Endothelial cell (in vitro differentiated cells): Measurements from ENCODE around the gene RNF144A. TPM values are rescaled to one million over a fixed set of nuclear protein-coding genes. Genes with fewer than 3 reads are reported as not detected.

ENCODE experiments used
- DNase-seq: peaks from one replicate; pipeline ENCODE4 v3.0.0; 2021; ENCODE audit warnings: low spot score
- H3K27ac Mint-ChIP-seq: one replicate; pipeline ENCODE4 v1.8.0; 2021; ENCODE audit warnings: mixed read lengths, inconsistent platforms; ENCODE audit not compliant: unreplicated experiment
- H3K27me3 Mint-ChIP-seq: one replicate; pipeline ENCODE4 v1.8.0; 2021; ENCODE audit warnings: mild to moderate bottlenecking, moderate library complexity, mixed read lengths, inconsistent platforms; ENCODE audit not compliant: unreplicated experiment
- H3K36me3 Mint-ChIP-seq: one replicate; pipeline ENCODE4 v1.8.0; 2021; ENCODE audit warnings: mild to moderate bottlenecking, low read depth, mixed read lengths, inconsistent platforms; ENCODE audit not compliant: unreplicated experiment
- H3K4me1 Mint-ChIP-seq: one replicate; pipeline ENCODE4 v1.8.0; 2021; ENCODE audit warnings: mild to moderate bottlenecking, mixed read lengths, inconsistent platforms; ENCODE audit not compliant: unreplicated experiment
- H3K4me3 Mint-ChIP-seq: one replicate; pipeline ENCODE4 v1.8.0; 2021; ENCODE audit warnings: mild to moderate bottlenecking, mixed read lengths, inconsistent platforms; ENCODE audit not compliant: unreplicated experiment
- H3K9me3 Mint-ChIP-seq: one replicate; pipeline ENCODE4 v1.8.0; 2021; ENCODE audit warnings: mixed read lengths, inconsistent platforms; ENCODE audit not compliant: unreplicated experiment
- total RNA-seq: library from RNA; stranded (reverse); fragmentation: NEBNext Ultra II Directional; extraction: Animal tissue kit (Norgen Biotek cat#: 25700); gene quantifications from one replicate; pipeline ENCODE4 v1.2.1, GENCODE V29; 2021; ENCODE audit not compliant: unreplicated experiment
- TF ChIP-seq, protein P1 (sequence below): fragments of 200-600 bp; sonication (generic); IDR thresholded peaks from one replicate; pipeline ENCODE4 v1.5.0; 2021; ENCODE audit warnings: antibody characterized with exemption; ENCODE audit not compliant: unreplicated experiment

RNF144A gene
- total RNA-seq, 1 donor from 2014 or later = 81.3 TPM

DNA sequence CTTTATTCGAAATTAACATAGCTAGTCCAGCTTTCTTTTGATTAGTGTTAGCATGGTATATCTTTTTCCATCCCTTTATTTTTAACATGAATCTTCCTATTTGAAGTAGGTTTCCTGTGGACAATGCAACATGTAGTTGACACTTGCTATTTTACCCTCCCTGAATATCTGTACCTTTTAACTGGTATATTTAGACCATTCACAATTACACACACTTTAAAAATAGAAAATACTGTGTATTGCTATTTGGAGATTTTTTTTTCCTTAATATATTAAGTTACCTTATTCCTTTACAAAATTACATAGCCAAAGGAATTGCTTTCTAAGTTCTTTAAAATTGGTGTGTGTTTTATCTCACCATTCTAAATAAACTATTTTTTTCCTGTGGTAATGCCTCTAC lies 15.0 kb downstream of the RNF144A start:
- Mint-ChIP-seq H3K4me1 (peaks cover 15% of the 10 kb centered on the region), H3K36me3 (peaks cover 14% of the 10 kb centered on the region), H3K27me3 (peaks cover 1% of the 10 kb centered on the region), H3K9me3 (no peaks in the 10 kb centered on the region), H3K27ac (no peak overlapping the region), H3K4me3 (no peak overlapping the region)
- DNase-seq = no peak
- TF ChIP-seq, protein P1, sequence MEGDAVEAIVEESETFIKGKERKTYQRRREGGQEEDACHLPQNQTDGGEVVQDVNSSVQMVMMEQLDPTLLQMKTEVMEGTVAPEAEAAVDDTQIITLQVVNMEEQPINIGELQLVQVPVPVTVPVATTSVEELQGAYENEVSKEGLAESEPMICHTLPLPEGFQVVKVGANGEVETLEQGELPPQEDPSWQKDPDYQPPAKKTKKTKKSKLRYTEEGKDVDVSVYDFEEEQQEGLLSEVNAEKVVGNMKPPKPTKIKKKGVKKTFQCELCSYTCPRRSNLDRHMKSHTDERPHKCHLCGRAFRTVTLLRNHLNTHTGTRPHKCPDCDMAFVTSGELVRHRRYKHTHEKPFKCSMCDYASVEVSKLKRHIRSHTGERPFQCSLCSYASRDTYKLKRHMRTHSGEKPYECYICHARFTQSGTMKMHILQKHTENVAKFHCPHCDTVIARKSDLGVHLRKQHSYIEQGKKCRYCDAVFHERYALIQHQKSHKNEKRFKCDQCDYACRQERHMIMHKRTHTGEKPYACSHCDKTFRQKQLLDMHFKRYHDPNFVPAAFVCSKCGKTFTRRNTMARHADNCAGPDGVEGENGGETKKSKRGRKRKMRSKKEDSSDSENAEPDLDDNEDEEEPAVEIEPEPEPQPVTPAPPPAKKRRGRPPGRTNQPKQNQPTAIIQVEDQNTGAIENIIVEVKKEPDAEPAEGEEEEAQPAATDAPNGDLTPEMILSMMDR = no peak

DNA sequence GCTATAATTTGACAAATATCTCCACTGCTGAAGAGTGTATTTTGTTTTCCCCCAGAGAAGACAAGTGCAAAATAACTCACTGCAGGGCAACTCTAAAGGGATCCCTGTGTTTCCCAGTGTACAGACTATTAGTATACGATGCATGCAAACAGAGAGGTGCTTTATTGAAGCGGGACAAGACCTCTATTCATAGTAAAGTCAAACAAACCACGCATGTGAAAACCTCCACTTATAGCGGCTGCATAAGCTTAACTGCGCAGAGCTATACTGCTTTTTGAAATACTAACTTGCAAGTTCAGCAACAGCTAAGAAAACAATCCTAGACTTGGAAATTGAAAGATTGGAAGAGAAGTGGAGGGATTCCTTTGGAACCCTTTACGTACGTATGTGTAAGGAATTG lies 15.6 kb downstream of the RNF144A start:
- Mint-ChIP-seq H3K4me1 (peaks cover 16% of the 10 kb centered on the region), H3K36me3 (peaks cover 14% of the 10 kb centered on the region), H3K27me3 (peaks cover 1% of the 10 kb centered on the region), H3K4me3 (no peak overlapping the region), H3K27ac (no peak overlapping the region), H3K9me3 (no peaks in the 10 kb centered on the region)
- TF ChIP-seq, protein P1 = no peak
- DNase-seq = no peak

- Mint-ChIP-seq H3K9me3 (no peaks in the 10 kb centered on the region), H3K27me3 (peaks cover 1% of the 10 kb centered on the region), H3K36me3 (peaks cover 6% of the 10 kb centered on the region), H3K4me1 (peaks cover 6% of the 10 kb centered on the region), H3K27ac (no peak overlapping the region), H3K4me3 (no peak overlapping the region)
- TF ChIP-seq, protein P1 = no peak
- no peak for DNase-seq
Measured at GRCh38 chr2:6933911-6934310, 16.7 kb downstream of the RNF144A start.

DNA sequence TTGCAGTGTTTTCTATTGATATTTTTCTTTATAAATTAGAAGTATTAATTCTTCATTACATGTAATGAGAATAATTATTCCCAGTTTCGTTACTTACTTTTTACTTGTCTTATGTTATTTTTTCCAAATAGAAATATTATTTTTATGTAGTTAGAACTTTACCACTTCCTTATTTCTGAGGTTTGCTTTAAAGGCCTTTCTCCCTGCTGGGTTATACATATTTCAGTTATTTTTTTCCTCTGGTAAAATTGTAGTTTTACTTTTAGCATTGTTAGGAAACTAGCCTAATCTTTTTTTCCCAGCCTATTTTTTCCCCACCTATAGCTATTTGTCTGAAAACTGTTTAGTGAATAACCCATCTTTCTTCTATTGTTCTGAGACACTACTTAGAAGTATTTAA lies 17.1 kb downstream of the RNF144A start:
- no peak for DNase-seq

More for the DNA sequence above, 17.1 kb downstream of the RNF144A start:
- TF ChIP-seq, protein P1 = no peak
- peaks cover 6% of the 10 kb centered on the region for H3K36me3 Mint-ChIP-seq
- H3K9me3 Mint-ChIP-seq = no peaks in the 10 kb centered on the region
- no peak overlapping the region for H3K27ac Mint-ChIP-seq
- peaks cover 6% of the 10 kb centered on the region for H3K4me1 Mint-ChIP-seq
- peaks cover 1% of the 10 kb centered on the region for H3K27me3 Mint-ChIP-seq
- no peak overlapping the region for H3K4me3 Mint-ChIP-seq
